HK-2 (cell line): ENCODE data around the gene LTV1.
"Not testable (repeated sequence)": the region's sequence is repeated elsewhere in the genome, so short reads cannot be mapped to it uniquely, and the experiment has no call there.

Experiments
- DNase-seq: peaks from one replicate; pipeline ENCODE4 v3.0.0-alpha.2; 2018; ENCODE audit not compliant: unreplicated experiment

Gene LTV1

DNA sequence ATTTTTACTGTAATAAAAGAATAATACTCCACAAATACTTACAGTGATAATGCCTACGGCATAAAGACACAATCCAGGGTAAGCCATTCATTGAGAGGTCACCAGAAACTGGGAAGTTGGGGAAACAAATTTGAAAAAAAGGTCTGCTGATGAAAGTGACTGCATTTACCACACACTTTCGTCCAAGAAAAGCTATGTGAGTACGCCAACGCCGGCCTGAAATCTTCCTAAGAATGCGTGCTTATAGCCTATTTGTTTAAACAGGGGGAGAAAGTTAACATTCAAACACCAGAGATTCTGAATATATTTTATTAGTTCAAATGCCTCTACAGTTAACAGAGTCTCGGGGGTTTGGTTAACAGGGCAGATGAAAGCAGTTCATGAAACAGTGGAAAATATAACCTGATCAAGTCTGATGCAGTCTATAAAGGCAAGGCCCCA is 657 bp upstream of the LTV1 start:
- no peak for DNase-seq

DNA sequence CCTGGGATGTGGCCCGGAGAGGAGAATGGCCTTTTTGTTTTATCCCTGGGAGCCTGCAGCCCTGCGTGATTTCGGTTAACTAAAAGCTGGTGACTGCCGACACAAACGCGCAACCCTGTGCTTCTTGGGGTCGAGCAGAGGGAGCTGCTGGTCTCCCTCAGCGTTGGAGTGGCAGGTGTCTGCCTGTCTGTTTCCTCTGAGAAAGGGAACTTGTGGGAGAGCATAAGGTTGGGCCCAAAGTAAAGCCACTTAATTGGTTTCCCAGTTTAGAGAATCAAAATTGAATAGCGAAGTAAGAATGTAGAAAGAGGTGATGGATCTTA is 500 bp downstream of the LTV1 start:
- DNase-seq = no peak

DNA sequence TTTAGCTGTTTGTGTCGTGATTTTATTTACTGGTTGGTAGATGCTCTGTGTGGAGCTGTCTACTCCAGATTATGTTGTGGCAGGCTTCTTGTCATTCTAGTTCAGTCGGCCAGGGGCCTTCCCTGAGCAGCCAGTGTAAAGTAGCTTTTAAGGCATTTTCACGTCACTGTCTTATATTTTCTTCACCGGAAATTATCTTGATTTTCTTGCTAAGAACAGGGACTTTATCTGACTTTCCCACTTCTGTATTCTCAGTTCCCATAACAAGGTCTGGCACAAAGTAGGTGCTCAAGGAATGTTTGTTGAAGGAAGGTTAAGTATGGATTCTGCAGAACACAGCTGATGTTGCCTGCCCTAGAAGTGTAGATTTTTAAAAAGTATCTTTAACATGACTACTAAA is 868 bp downstream of the LTV1 start:
- no peak for DNase-seq

DNA sequence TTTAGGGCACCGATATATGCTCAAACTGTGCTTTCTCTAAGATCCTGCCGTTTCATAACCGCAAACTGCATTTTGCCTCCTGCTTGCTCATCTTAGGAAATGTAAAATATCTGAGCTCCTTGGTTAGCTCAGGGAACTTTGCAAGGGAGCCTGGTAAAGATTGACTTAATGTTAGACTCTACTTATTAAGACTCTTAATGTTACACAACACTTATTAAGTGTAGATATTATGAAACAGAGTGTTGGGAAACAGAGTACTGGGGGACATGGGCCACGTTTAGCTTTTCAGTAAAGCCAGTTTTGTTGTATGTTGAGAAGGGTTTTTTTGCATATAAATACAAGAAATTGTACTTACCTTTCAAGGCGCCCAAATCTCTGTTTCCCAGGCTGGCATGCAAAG is 1.9 kb downstream of the LTV1 start:
- DNase-seq = no peak

DNA sequence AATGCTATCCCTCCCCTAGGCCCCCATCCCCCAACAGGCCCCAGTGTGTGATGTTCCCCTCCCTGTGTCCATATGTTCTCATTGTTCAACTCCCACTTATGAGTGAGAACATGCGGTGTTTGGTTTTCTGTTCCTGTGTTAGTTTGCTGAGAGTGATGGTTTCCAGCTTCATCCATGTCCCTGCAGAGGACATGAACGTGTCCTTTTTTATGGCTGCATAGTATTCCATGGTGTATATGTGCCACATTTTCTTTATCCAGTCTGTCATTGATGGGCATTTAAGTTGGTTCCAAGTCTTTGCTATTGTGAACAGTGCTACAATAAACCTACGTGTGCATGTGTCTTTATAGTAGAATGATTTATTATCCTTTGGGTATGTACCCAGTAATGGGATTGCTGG is 8.6 kb downstream of the LTV1 start:
- not testable (repeated sequence) for DNase-seq

DNA sequence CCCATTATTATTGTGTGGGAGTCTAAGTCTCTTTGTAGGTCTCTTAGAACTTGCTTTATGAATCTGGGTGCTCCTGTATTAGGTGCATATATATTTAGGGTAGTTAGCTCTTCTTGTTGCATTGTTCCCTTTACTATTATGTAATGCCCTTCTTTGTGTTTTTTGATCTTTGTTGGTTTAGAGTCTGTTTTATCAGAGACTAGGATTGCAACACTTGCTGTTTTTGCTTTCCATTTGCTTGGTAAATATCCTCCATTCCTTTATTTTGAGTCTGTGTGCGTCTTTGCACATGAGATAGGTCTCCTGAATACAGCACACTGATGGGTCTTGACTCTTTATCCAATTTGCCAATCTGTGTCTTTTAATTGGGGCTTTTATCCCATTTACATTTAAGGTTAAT is 11.9 kb downstream of the LTV1 start:
- DNase-seq = not testable (repeated sequence)

DNA sequence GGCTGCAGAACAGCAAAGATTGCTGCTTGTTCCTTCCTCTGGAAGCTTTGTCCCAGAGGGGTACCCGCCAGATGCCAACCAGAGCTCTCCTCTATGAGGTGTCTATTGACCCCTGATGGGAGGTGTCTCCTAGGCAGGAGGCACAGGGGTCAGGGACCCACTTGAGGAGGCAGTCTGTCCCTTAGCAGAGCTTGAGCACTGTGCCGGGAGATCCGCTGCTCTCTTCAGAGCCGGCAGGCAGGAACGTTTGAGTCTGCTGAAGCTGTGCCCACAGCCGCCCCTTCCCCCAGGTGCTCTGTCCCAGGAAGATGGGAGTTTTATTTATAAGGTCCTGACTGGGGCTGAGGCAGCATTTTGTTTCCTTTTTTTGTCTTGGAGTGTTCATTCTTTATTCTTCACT is 13.6 kb downstream of the LTV1 start:
- DNase-seq = not testable (repeated sequence)

DNA sequence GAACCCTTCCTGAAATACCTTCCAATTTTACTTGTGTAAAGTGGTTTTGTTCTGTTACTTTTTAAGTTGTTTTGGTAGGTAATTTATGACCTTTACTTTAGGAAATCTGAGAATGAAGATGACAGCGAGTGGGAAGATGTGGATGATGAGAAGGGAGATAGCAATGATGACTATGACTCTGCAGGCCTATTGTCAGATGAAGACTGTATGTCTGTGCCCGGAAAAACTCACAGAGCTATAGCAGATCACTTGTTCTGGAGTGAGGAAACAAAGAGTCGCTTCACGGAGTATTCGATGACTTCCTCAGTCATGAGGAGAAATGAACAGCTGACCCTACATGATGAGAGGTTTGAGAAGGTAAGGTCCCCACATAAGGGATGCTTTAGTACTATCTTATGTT is 14.5 kb downstream of the LTV1 start:
- no peak for DNase-seq

DNA sequence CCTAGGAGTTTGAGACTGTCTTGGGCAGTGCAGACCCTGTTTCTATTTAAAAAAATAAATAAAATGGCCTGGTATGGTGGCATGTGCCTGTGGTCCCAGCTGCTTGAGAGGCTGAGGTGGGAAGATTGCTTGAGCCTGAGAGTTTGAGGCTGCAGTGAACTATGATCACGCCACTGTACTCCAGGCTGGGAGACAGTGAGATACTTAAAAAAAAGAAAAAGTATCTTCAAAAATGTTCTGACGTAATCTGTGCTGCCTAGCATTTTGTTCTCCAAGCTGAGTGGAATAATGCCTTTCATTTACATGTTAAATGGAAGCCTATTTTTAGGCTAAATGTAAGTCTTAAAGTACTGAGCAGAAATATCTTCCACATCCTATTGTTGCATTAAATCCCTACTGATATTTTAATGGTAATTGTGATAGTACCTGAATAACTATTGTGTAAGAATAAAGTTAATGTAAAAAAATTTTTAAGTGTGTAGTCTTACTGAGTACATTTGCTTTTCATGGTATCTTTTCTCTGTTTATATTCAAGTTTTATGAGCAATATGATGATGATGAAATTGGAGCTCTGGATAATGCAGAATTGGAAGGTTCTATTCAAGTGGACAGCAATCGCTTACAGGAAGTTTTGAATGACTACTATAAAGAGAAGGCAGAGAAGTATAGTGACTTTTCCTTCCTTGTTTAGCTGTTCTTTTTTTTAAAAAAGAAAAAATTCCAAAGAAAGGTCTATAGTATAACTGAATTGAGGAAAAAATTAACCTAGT is 16.9 kb downstream of the LTV1 start:
- no peak for DNase-seq

DNA sequence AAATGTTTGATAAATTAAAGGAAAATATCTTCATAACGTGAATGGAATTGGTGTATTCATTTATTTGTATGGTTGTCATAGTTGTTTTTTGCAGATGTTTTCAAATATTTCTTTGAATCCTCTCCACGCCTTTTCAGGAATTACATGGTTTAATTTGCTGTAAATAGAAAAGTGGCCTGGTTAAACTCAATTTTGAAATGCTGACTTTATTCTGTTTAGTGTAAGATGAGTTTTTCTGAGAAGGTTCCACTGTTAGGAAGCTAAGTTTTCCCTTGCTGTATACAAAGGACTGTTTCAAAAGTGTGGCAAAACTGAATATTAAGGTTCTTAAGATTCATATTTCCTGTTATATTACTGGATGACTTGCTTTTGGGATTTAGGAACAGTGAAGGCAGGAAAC is 20.6 kb downstream of the LTV1 start:
- no peak for DNase-seq

DNA sequence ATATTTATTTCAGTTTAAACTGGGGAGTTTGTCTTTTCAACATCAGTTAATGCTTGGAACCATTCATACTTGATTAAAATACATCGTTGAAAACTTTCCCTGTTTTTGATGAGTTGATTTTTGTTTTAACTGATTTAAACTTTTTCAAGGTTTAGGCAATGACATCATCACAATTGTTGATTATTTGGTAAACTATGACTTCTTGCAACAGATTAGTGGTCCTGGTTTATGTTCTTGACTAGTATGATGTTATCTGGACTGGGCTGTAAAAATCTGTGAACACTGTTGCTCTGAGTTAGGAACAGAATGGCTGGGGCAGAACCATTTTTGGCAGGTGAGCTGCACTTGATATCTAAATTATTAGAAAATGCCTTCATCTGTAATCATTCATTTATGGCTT is 21.1 kb downstream of the LTV1 start, which contains the start of gene ZC2HC1B:
ZC2HC1B (plus strand) TSS at position 241 of the 400 bp plus-strand sequence; CDS start at position 307, 66 bp downstream.
- DNase-seq = no peak

DNA sequence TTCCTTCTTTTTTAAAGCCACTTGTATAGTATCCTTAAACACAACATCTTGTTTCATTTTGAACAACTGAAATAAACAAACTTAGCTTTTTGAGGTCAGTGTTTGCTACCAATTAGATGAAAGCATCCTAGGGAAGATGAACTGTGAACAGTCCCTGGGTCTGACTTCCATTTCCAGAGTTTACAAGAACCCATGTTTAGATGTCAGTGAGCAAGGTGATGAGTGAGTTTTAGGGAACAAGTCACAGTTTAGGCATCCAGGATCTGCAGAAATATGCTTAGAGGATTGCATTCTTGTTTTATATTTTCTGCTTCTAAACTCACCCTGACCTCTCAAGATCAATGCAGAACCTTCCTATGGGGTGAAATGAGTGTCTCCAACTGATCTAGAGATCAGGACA is 24.1 kb downstream of the LTV1 start:
- no peak for DNase-seq

DNA sequence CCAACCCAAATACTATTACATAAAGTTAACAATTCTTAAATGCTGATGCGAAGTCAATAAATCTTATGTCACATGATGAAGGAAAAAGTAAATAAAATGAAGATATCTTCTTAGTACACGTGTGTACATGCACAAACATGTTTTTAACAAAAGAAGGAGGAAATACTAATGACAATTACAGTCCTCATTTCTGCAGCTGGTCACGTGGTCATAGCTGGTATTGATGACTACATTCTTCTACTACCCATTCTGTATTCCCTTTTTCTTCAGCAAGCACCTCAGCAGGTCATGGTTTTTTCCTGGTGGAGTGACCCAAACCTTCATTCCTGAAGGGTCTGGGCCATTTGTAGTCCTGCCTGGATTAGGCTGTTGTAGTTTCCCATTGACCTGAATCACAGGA is 25.7 kb downstream of the LTV1 start:
- DNase-seq = not testable (repeated sequence)

DNA sequence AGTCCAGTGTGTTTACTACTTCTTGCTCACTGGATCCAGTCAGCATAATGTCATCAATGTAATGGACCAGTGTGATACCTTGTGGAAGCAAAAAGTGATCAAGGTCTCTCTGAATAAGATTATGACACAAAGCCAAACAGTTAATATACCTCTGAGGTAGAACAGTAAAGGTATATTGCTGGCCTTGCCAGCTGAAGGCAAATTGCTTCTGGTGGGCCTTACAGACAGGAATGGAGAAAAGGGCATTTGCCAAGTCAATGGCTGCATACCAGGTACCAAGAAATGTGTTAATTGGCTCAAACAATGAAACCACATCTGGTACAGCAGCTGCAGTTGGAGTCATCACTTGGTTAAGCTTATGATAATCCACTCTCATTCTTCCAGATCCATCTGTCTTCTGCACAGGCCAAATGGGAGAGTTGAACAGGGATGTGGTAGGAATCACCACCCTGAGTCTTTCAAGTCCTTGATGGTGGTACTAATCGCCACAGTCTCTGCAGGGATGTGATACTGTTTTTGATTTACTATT is 28.1 kb downstream of the LTV1 start:
- DNase-seq = not testable (repeated sequence)

DNA sequence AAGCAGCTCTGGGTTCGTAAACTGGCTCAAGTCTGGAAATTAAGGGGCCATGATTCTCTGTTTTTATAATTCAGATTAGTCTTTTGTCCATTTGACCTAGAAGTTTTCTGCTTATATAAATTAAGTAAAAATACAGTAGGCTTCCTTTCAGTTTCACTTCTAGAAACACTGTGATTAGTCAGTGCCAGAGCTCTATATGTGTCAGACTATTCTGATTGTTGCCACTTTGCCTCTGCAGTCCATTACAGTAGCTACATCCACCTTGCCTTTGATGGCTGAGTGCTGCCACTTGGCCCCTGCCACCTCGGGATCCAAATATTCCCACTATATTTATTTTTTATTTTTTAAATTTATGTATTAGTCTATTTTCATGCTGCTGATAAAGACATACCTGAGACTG is 29.1 kb downstream of the LTV1 start:
- DNase-seq = no peak

DNA sequence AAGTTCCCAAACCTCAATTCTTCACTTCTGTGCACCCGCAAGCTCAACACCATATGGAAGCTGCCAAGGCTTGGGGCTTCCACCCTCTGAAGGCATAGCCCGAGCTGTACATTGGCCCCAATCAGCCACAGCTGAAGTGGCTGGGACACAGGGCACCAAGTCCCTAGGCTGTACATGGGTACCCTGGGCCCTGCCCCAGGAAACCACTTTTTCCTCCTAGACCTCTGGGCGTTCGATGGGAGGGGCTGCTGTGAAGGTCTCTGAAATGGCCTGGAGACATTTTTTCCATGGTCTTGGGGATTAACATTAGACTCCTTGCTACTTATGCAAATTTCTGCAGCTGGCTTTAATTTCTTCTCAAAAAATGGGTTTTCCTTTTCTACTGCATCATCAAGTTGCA is 30.5 kb downstream of the LTV1 start:
- DNase-seq = not testable (repeated sequence)

DNA sequence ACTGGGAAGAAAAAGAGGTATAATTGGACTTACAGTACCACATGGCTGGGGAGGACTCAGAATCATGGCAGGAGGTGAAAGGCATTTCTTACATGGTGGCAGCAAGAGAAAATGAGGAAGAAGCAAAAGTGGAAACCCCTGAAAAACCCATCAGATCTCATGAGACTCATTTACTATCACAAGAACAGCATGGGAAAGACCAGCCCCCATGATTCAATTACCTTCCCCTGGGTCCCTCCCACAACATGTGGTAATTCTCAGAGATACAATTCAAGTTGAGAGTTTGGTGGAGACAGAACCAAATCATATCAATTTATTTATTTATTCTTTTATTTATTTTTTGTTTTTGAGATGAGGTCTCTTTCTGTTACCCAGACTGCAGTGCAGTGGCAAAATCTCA is 31.4 kb downstream of the LTV1 start:
- DNase-seq = not testable (repeated sequence)

DNA sequence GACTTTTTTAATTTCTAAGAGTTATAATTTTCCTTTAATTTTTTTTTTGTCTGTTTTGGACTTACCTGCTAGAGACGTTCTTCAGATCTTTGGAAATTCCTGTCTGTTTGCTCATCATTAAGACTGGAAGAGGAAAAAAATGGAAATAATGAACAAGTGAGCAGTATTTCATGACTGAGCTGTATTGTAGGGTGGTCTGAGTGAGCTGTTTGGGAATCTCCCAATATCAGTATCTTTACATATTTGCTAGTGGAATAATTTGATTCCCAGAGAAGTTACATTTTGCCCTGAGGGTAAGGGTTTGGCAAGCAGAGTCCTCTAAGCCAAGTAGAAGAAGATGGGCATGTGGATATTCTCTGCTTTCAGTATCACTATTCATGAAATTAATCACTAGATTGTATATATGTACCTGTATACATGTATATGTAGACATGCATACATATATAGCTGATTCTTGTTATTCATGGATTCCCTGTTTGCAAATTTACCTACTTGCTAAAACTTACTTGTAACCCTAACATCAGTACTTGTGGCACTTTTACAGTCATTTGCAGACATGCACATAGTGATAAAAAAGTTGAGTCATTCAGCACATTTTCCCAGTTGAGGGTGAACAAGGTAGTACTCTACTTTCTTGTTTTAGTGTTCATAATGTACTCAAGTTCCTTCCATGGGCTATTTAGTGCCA is 34.6 kb downstream of the LTV1 start:
- no peak for DNase-seq

DNA sequence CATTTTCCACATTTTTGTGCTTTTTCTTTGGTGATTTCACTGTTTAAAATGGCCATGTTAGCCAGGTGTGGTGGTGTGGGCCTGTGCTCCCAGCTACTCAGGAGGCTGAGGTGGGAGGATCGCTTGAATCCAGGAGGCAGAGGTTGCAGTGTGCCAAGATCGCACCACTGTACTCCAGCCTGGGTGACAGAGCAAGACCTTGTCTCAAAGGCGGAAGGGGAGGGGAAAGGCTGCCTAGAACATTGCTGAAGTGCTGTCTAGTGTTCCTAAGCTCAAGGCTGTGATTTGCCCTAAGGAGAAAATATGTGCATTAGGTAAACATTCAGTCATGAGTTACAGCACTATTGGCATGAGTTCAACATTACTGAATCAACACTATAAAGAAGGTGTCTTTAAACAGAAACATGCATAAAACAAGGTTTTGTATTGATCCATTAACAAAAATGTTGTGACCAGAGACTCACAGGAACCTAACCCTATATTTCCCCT is 35.2 kb downstream of the LTV1 start:
- DNase-seq = no peak

DNA sequence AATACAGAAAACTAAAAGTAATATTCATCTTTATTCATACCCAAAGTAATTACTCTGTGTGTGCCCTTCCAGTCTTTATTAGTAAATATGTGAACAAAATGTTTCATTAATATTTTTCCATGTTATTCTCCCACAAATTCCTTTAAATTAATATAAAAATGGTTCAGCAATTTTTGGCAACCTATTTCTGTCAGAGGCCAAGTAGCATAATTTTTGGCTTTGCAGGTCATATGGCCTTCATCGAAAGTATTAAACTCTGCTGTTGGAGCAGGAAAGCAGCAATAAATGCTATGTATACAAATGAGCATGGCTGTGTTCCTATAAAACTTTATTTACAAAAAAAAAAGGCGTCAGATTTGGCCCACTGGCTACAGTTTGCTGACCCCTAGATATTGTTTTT is 37.3 kb downstream of the LTV1 start:
- no peak for DNase-seq

DNA sequence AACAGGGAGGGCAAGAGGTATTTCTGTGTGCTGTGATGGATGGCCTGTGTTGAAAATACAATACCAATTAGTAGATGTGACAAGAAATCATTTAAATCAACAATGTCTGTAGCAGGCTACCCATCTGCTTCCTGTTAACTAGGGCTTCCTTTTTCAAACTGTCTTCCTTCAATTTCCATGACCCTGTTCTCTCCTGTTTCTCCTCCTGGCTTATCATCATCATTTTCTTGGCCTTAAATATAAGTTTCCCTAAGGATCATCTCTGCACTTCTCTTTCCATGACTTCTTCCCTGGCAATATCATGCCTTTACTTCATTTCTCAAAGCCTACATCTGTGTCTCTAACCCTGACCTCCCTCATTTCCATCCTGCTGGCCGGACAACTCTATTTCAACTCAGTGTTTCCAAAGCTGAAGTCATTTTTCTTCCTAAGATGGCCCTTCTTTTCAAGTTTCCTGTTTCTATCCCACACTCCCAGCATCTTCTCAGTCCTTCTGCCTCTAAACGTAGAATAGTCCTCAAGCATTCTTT is 39.3 kb downstream of the LTV1 start:
- DNase-seq = no peak

DNA sequence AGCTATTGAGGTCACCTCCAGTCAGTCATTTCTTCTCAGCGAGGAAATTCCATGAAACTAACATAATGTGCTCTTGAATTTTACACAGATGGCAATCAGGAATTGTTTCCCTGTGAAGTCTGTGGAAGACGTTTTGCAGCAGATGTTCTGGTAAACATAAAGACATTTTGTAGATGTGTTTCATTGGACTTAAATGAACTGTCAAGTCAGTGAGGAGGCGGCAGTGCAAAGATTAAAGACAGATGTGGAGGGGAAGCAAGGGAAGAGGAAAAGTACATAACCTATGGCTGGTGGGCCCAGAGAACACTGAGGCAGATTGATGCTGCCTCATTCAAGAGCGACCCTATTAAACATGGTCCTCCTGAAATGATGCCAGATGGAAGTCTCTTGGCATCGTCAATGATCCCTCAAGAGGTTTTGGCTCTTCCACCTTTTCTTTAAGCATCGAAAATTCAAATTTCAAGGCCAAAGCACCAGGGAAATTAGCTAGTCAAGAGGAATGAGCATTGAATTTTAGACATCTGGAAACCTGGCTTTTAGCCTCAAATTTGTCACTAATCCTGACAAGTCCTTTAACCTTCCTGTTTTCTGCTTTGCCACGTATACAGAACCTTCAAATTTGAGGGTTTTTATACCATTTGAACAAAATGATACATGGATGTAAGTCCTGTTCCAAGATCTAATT is 41.2 kb downstream of the LTV1 start:
- no peak for DNase-seq
